Subcutaneous abdominal adipose tissue (tissue), 5 donors: Measurements from ENCODE around the gene LCLAT1.

Experiments
- H3K27ac ChIP-seq: one replicate; pipeline ENCODE4 v1.7.0; 2013; ENCODE audit warnings: low read depth, mild to moderate bottlenecking, inconsistent platforms, low read length, moderate library complexity
- H3K27me3 ChIP-seq, 5 donors: one replicate each; pipeline ENCODE4 v1.7.0; 2013; ENCODE audit warnings: low read length in 5 of 5, inconsistent platforms in 1 of 5; ENCODE audit not compliant: control insufficient read depth in 5 of 5, insufficient read depth in 4 of 5
- H3K36me3 ChIP-seq, 5 donors: one replicate each; pipeline ENCODE4 v1.7.0; 2013; ENCODE audit warnings: low read length in 5 of 5; ENCODE audit not compliant: control insufficient read depth in 5 of 5, insufficient read depth in 5 of 5
- H3K4me1 ChIP-seq, 5 donors: one replicate each; pipeline ENCODE4 v1.7.0; 2013; ENCODE audit warnings: low read length in 5 of 5, mild to moderate bottlenecking in 3 of 5, moderate library complexity in 1 of 5; ENCODE audit not compliant: control insufficient read depth in 5 of 5, insufficient read depth in 5 of 5
- H3K4me3 ChIP-seq, 5 donors: one replicate each; pipeline ENCODE4 v1.7.0; 2013; ENCODE audit warnings: low read length in 5 of 5, low read depth in 1 of 5
- H3K9ac ChIP-seq, 5 donors: one replicate each; pipeline ENCODE4 v1.7.0; 2013; ENCODE audit warnings: low read length in 5 of 5, mild to moderate bottlenecking in 4 of 5, moderate library complexity in 3 of 5
- H3K9me3 ChIP-seq, 5 donors: one replicate each; pipeline ENCODE4 v1.7.0; 2013; ENCODE audit warnings: low read length in 5 of 5; ENCODE audit not compliant: control insufficient read depth in 5 of 5
- donor health status: healthy.
- donor health status: healthy.
- donor health status: healthy.
- donor health status: healthy.
- donor health status: healthy.

The LCLAT1 gene

DNA sequence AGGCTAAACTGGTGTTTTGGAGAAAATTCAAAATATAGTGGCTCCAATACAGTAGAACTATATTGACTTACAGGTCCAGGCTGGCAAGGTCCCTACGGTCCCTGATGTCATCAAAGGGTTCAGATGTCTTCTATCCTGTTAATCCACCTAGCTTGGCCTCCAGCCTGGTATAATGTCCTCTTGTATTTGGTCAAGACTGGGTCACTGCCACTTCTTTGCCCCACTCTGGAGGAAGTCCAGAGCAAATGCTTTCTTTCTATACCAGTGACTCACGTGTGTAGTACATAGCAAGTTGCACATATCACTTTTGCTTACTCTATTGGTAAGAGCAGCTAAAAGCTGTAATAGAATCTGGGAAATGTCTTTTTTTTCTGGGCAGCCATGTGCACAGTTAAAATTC is 80.8 kb downstream of the LCLAT1 start:
- no peak overlapping the region for H3K4me3 ChIP-seq
- no peaks in the 10 kb centered on the region for H3K27me3 ChIP-seq
- no peaks in the 10 kb centered on the region for H3K36me3 ChIP-seq
- H3K9ac ChIP-seq: no peak overlapping the region
- H3K27ac ChIP-seq: no peak overlapping the region
- no peaks in the 10 kb centered on the region for H3K4me1 ChIP-seq
- H3K9me3 ChIP-seq: peaks cover 0 to 5% (median 0%) of the 10 kb centered on the region in 5 donors

DNA sequence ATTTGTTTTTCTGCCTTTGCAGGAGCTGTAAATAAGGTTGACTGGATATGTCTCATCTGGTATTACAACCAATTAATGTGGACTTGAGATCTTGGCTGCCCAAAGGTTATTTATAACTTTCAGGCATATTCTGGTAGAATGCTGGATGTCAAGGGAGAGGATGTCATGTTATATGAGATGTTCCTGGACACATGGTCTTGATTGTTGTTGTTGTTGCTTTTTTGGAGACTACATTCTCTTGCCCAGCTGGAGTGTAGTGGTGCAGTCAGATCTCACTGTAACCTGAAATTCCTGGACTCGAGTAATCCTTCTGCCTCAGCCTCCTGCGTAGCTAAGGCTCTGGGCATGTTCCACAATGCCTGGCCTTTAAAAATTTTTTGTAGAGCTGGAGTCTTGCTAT is 83.3 kb downstream of the LCLAT1 start:
- Histone ChIP-seq H3K4me1 (no peaks in the 10 kb centered on the region), H3K36me3 (peaks cover 0 to 4% (median 0%) of the 10 kb centered on the region in 5 donors), H3K4me3 (no peak overlapping the region), H3K9ac (no peak overlapping the region), H3K27ac (no peak overlapping the region), H3K9me3 (peaks cover 0 to 6% (median 0%) of the 10 kb centered on the region in 5 donors), H3K27me3 (no peaks in the 10 kb centered on the region)

DNA sequence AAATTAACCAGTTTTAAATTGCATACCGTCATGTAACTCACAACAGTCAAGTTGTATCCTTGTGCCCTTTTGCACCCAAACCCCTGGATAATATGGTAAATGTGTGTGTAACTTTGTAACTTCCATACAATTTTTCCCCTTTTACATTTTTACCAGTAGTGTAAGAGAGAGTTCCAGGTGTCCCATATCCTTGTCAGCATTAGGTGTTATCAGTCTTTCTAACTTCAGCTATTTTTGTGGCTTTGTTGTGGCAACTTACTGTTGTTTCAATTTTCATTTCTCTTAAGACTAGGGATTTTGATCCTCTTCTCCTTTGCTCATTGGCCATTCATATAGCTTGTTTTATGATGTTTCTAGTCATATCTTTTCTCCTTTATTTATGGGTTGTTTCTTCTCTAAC is 94.6 kb downstream of the LCLAT1 start:
- Histone ChIP-seq H3K9me3 (no peaks in the 10 kb centered on the region), H3K9ac (no peak overlapping the region), H3K27me3 (no peaks in the 10 kb centered on the region), H3K4me3 (no peak overlapping the region), H3K36me3 (no peaks in the 10 kb centered on the region), H3K27ac (no peak overlapping the region), H3K4me1 (no peaks in the 10 kb centered on the region)

DNA sequence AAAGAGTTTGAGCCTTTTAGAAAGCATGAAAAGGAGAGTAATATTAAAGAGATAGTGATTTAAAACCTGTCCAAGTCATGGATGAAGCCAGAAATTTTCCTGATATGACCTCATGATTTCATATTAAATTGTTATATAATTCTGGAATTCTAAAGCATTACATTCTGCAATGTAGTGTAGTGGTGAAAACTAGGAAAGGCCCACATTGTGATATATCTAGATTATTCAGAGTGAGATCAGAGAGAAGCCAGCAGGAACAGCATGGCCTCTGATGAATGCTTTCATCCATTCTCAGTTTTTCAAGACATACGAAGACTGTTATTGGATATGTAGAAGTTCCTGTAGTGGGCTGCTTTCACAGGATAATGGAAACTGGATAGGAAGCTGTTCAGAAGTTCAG is 98.8 kb downstream of the LCLAT1 start:
- Histone ChIP-seq H3K4me1 (no peaks in the 10 kb centered on the region), H3K36me3 (no peaks in the 10 kb centered on the region), H3K9ac (no peak overlapping the region), H3K27ac (no peak overlapping the region), H3K27me3 (no peaks in the 10 kb centered on the region), H3K4me3 (no peak overlapping the region), H3K9me3 (no peaks in the 10 kb centered on the region)

DNA sequence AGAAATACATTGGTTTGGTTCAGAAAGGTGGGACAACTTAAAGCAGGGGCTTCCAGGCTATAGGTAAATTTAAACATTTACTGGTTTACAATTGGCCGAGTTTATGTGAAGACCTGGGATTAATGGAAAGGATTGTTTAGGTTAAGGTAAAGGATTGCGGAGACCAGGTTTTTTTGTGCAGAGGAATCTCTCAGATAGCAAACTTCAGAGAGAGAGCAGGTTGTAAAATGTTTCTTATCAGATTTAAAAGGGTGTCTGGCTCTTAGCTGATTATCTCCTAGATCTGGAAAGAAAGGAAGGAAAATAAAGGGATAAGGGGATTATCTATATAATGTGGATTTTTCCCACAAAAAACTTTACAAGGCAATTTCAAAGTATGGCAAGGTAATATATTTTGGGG is 101.3 kb downstream of the LCLAT1 start:
- Histone ChIP-seq H3K27me3 (no peaks in the 10 kb centered on the region), H3K27ac (no peak overlapping the region), H3K9me3 (peaks cover 0 to 3% (median 0%) of the 10 kb centered on the region in 5 donors), H3K4me1 (no peaks in the 10 kb centered on the region), H3K4me3 (no peak overlapping the region), H3K36me3 (no peaks in the 10 kb centered on the region), H3K9ac (no peak overlapping the region)

DNA sequence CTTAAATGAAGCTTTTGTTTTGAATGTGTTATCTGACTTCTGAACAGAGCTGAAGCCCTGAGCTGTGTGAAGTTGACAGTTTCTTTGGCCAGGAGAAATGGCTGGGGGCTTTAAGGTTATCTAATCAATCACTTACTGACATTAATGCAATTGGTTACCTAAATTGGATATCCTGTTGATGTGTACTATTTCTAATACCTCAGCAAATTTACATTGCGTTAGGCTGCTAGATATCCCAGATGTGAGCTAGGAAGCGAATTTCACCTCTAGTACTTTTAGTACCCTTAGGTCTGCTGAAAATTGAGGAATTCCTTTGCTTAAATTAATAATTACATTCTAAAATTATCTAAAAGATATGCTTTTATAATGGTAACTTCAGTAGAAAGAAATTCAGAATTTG is 102.0 kb downstream of the LCLAT1 start:
- Histone ChIP-seq H3K27ac (no peak overlapping the region), H3K27me3 (no peaks in the 10 kb centered on the region), H3K4me3 (no peak overlapping the region), H3K9ac (no peak overlapping the region), H3K9me3 (peaks cover 0 to 3% (median 0%) of the 10 kb centered on the region in 5 donors), H3K4me1 (no peaks in the 10 kb centered on the region), H3K36me3 (no peaks in the 10 kb centered on the region)

DNA sequence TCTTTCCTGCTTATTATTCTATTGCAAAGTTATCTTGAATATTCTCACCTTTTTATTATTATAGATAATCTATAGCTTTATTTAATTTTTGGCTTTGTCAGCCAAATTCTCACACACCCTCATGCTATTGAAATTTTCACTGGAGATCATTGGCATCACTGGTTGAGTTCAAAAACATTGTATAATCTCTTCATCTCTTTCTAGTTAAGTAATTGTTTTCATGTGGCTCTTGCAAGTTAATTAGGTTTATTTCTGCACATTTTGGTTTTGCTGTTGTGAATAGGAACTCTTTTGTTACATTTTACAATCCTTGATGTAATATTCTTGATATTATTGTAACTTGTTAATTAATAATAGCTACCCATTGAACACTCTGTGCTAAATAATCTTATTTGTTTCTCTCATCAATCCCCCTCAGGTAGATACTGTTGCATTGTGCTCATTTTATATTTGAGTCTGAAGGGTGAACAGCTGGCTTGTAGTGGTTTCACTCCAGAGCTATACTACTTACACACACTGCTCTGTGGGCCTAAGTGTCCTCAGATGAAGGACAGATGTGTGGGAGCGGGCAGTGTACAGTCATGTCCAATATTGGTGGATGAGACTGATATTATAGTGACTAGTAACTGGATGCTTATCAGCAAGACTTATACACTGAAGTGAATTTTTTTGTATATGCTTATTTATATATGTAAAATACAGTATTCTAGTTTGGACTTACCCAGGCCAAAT is 112.7 kb downstream of the LCLAT1 start:
- Histone ChIP-seq H3K27ac (no peak overlapping the region), H3K4me3 (no peak overlapping the region), H3K36me3 (peaks cover 0 to 4% (median 0%) of the 10 kb centered on the region in 5 donors), H3K9me3 (no peaks in the 10 kb centered on the region), H3K27me3 (no peaks in the 10 kb centered on the region), H3K9ac (no peak overlapping the region), H3K4me1 (no peaks in the 10 kb centered on the region)

DNA sequence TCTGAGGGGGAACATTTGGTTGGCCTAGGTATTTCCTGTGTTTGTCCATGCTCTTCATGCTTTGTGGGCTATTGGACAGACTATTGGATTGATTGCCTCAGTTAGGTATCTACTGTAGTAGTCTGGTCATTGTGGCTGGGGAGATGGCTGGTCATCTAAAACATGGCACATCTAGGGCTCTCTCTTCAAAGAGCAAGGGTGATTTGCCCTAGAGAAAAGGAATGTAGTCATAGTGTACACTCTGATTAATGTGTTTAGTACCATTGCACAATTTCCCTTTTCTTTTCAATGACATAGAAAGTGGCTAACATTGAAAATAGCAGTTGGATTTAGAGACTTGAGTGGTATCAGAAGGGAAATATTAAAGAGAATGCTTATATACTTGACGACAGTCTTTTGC is 114.3 kb downstream of the LCLAT1 start:
- H3K27ac ChIP-seq: no peak overlapping the region
- H3K4me1 ChIP-seq: peaks cover 0 to 4% (median 0%) of the 10 kb centered on the region in 5 donors
- H3K4me3 ChIP-seq: no peak overlapping the region
- no peaks in the 10 kb centered on the region for H3K9me3 ChIP-seq
- H3K36me3 ChIP-seq: peaks cover 0 to 4% (median 0%) of the 10 kb centered on the region in 5 donors
- no peak overlapping the region for H3K9ac ChIP-seq
- no peaks in the 10 kb centered on the region for H3K27me3 ChIP-seq

DNA sequence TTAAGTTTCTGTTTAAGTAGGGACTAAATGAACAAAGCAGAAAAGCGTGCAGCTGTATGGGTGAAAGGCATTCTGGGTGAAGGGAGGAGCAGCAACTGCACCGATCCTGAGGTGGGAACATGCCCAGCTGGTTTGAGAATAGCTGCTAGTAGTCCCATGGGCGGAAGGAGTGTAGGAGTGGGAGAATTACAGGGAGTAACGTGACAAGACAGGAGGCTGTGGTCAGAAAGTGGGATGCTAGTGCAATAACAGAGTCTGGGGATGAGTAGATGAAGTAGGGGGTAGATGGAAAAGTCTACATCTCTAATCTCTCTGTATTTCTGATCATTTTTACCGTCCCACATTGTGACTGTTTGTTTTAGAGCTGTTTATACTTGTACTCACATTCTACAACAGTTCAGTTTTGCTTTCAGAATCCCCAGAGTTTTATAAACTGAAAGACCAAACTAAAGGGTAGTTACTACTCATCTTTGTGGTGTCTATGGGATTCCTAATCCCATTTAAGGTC is 118.9 kb downstream of the LCLAT1 start:
- Histone ChIP-seq H3K27me3 (no peaks in the 10 kb centered on the region), H3K4me1 (peaks cover 0 to 7% (median 0%) of the 10 kb centered on the region in 5 donors), H3K9me3 (no peaks in the 10 kb centered on the region), H3K27ac (no peak overlapping the region), H3K4me3 (peak overlapping the region in 2 of 5 donors; percentile 27 to 32), H3K36me3 (peaks cover 0 to 4% (median 0%) of the 10 kb centered on the region in 5 donors), H3K9ac (no peak overlapping the region)

DNA sequence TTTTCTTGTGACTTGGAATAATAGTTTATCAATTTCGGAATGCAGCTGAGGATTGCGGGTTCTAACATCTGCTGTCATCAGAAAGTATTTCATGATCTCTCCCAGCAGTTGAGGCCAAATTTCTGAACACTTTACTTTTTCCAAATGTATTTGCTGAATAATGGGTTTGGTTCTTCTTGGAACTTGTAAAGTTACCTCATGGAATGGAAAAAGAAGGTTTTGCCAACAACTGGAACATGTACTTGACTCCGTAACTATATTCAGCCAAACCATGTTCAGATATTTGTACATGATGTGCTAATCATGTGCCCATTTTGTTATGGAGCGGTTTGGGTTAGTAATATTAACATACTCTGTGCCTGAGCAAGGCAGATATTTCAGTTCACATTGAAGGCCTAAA is 119.6 kb downstream of the LCLAT1 start:
- peaks cover 0 to 7% (median 0%) of the 10 kb centered on the region in 5 donors for H3K4me1 ChIP-seq
- no peaks in the 10 kb centered on the region for H3K27me3 ChIP-seq
- no peak overlapping the region for H3K4me3 ChIP-seq
- no peaks in the 10 kb centered on the region for H3K9me3 ChIP-seq
- no peak overlapping the region for H3K27ac ChIP-seq
- no peak overlapping the region for H3K9ac ChIP-seq
- peaks cover 0 to 4% (median 0%) of the 10 kb centered on the region in 5 donors for H3K36me3 ChIP-seq
